Forelimb muscle (tissue), 1 donor: ENCODE results near the gene CLN3. TPM values are rescaled to one million over a fixed set of nuclear protein-coding genes. Genes with fewer than 3 reads are reported as not detected.
"Not testable (repeated sequence)": the region's sequence is repeated elsewhere in the genome, so short reads cannot be mapped to it uniquely, and the experiment has no call there.

Experiments used
- DNase-seq: peaks from one replicate; pipeline ENCODE4 v3.0.0-alpha.2; 2013; ENCODE audit warnings: low read depth
- polyA plus RNA-seq: library from polyadenylated mRNA; unstranded; fragments of 120-200 nt; gene quantifications from one replicate; pipeline ENCODE4 v1.2.1, GENCODE V29; 2013; ENCODE audit not compliant: insufficient read length

CLN3 gene
- polyA plus RNA-seq, 1 donor, result 11.8 TPM

DNA sequence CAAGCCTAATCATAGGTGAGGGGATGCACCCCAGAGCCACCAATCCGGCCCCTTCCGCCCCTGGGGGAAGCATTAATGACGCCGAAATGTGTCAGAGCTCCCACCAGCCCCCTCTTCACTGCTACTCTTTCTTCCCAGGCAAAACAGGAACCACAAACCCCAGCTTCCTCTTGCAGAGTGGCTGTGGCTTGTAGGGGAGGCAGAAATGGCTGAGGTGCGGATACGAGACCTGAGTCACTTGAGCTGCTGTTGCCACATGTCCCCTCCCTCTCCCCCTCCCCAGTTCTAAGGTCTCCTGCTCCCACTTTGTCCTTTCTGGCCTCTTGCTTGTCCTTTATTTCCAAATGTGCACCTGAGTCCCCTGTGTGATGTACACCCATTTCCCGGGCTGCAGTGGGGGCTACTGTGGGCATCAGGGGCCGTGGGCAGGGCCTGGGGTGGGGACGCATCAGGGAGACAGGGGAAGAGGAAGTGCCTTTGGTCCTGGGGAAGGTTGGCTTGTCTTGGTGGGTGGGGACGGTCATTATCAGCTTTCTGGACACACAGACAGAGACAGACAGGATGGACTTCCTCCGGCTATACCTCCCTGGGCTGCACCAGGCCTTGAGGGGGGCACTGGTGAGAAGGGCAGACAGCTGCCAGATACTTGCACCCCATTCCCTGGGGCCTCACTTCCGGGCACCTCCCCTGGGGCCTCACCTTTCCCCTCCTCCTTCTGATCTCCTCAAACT is 2.4 kb upstream of the CLN3 start, which contains the start of gene APOBR:
TSS of gene APOBR (plus strand) at position 523 of the 731 bp plus-strand sequence. CDS start at position 562, 39 bp downstream.
- DNase-seq, result no peak

DNA sequence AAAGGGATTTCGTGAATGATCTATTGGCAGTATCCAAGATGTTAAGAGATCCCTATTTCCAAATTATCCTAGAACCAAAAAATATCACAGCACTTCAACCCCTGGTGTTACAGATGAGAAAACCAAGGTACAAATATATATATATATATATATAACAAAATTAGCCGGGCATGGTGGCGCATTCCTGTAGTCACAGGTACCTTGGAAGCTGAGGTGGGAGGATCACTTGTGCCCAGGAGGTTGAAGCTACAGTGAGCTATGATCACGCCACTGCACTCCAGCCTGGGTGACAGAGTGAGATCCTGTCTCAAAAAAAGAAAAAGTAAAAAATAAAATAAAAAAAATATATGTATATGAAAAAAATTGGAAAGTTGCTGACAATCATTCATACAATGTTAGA is 637 bp upstream of the CLN3 start:
- no peak for DNase-seq

DNA sequence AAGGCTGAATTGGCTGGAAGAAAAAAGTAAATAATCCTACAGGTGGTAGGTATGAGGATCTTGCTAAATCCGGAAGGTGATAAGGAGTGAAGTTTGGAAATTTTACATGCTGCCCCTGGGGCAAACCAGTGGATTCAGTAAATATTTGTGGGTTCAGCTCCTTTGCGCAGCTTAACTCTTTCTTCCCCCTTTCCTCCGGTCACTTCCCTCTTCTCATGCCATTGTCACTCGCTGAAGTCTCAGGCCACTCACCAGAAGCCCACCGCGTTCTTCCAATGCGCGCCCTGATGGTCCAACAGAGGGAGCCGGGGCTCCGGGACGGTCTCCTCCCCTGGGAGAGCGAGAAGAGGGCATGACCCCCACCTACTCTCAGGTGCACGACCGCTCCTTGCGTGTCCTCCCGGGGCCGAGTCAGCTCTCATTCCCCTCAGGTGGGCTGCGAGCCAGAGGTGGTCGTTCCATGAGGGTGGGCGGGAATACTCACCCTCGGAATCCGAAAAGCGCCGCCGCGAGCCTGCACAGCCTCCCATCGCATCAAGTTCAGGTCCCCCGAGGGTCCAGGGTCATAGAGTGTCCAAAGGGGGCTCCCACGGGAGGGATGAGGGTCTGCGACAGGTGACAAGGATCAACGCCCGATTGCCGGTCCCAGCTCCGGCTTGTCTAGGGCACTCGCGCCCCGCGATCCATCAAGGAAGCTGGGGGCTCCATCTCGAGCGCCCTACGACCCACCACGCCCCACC is 474 bp downstream of the CLN3 start:
- no peak for DNase-seq

DNA sequence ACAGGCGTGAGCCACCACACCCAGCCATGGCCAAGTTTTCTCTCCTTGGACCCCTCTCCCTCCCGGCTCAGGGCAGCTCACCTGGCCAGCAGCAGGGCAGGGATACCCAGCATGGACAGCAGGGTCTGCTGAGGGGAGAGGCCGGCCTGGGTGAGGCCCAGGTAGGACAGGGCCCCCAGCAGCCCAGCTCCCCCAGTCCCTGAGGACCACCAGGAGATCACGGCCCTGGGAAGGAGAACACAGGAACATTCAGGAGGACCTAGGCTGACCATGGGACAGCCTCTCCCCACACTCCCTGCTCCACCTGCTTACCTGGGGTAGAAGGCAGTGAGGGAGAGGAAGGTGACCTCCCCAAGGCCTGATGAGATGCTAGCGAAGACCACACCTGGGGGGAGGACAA is 5.6 kb downstream of the CLN3 start:
- DNase-seq, result no peak

DNA sequence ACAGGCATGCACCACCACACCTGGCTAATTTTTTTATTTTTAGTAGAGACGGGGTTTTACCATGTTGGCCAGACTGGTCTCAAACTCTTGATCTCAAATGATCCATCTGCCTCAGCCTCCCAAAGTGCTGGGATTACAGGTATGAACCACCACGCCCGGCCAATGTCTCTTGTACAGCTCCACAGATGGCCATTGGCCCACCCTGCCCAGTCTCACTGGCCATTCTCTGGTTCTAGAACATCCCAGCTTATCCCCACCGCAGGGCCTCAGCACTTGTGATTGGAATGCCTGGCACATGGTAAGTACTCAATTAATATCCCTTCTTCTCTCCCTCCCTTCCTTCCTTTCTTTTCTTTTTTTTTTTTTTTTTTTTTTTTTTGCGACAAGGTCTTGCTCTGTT is 8.5 kb downstream of the CLN3 start:
- DNase-seq, result not testable (repeated sequence)

DNA sequence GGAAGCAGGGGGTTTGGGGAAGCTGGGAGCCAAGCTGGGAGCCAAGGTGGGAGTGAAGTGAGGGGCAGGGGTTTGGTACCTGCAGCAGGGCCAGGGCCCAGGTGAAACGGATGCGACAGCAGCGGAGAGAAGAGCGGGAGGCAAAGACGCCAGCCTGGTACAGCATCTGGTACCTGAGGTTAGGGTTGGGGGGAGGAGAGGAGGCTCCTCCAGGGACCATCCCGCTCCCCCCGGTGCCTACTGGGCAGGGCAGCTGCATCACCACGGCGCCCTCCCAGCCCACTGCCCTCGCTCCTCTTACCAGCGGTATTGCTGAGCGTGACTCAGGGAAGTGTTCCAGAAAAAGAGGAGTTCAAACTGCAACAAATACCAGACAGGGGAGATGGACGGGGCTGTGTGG is 9.8 kb downstream of the CLN3 start:
- no peak for DNase-seq

DNA sequence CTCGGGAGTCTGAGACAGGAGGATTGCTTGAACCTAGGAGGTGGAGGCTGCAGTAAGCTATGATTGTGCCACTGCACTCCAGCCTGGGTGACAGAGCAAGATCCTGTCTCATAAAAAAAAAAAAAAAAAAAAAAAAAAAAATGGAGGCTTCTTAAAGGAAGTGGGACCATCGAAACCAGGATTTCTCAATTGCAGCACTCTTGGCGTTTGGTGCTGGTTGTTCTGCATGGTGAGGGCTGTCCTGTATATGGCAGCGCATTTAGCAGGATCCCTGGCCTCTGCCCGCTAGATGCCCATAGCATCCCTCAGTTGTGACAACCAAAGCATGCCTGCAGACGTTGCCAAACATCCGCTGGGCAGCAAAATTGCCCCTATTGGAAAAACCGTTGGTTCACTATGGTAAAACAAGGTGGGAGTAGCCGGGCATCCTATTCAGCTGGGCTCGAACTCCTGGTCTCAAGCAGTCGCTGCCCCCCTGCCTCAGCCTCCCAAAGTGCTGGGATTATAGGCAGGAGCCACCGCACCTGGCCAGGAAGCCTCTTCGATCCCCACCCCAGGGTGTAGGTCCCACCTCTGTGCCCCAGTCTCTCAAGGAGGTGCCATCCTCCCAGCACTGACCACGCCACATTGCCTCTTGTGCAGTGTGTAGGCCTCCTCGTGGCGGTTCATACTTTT is 13.2 kb downstream of the CLN3 start:
- DNase-seq, result no peak

DNA sequence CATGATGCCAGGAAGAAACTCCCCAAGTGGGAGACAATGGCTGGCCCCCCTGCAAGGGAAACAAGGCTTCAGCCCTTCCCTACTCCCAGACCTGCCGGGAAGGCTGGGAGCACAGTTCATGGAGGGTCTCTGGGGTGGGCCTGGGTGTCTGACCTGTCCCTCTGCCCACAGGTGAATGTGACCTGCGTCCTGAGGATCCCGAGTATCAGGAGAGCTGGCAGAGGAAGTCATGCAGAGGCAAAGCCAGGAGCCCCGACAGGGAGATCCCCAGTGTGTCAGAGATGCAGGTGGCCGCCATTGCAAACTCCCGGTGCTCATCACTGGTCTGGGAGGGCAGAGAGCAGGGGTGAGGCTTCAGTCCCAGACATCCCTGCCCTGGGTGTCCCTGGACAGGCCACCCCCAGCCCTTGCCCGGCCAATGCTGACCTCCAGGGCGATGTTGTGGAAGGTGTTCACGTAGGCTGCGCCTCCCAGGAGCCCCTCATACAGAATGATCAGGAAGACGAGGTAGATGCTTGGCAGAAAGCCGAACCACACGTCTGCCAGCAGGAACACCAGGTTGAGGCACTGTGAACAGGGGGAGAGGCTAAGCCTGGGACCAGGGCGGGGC is 14.5 kb downstream of the CLN3 start:
- DNase-seq, result no peak

DNA sequence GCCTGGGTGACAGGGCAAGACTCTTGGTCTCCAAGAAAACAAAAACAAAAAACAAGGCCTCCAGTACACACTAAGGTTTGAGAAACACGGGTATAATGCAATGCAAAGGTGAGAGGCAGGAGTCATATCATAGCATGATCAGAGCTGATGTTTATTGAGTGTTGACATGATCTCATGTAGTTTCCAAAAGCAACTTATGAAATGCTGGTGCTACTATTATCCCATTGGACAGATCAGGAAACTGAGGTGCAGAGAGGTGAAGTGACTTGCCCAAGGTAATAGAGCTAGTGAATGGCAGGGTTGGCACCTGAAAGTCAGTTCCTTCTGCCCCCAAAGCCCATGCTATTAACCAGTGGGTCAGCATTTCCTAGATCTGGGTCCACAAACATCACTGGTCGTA is 16.7 kb downstream of the CLN3 start:
- no peak for DNase-seq

DNA sequence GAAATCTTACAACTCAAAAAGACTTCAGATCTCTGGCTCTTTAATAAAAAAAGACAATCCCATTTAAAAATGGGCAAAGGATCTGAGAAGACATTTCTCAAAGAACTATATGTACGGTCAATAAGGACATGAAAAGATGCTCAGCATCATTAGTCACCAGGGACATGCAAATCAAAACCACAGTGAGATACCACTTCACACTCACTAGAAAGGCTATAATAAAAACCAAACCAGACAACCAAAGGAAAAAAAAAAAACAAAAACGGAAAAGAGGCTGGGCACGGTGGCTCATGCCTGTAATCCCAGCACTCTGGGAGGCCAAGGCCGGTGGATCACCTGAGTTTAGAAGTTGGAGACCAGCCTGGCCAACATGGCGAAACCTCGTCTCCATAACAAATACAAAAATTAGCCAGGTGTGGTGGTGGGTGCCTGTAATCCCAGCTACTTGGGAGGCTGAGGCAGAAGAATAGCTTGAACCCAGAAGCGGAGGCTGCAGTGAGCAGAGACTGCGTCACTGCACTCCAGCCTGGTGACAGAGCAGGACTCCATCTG is 18.1 kb downstream of the CLN3 start:
- no peak for DNase-seq

DNA sequence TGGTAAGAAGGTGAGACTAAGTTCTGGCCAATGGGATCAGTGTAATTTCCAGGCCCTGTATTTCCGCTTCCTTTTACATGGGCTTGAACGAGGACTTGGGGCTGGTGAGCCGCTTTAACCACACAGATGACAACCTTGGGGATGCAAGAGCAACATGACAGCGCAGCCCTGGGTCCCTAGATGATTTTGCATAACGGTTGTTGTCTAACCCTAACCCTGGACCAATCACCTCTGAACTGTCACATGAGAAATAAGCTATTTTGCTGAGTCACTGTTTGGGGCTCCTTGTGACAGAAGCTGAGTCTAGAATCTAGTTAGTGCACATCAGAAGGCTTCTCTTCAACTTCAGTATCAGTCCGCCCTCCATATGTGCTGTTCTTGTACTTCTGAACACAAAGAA is 44.8 kb downstream of the CLN3 start:
- not testable (repeated sequence) for DNase-seq

DNA sequence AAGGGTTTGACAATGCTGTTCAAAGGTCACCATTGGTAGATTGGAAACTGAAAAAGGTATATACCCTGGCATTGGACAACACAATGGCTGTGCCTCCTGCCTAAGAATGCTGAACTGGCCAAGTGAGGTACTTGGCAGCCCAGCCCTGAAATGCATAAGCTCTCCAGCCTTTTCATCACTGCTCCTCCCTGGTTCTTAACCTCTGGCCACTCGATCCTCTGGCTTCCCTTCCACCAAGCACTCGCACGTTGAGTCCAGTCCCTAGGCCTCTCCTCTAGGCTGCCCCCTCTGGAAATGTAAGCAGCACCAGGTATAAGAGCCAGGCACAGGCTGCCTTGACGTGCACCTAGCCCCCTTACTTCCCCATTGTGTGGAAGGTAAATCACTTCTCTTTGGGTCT is 45.5 kb downstream of the CLN3 start:
- DNase-seq, result not testable (repeated sequence)

DNA sequence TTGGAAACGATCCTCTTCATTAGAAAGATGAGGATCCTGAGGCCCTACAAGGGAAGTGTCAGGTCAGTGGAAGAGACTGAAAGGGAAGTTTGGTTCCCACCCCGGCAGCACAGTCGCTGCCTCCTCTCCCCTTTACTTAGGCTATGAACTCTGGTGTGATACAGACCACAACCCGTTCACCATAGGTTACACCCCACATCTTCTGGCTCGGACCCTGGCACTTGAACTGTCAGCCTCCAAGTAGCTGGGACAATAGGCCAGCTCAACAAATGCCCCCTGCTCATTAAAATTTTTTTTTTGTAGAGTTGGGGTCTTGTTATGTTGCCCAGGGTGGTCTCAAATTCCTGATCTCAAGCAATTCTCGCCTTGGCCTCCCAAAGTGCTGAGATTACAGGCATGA is 47.9 kb downstream of the CLN3 start:
- not testable (repeated sequence) for DNase-seq

DNA sequence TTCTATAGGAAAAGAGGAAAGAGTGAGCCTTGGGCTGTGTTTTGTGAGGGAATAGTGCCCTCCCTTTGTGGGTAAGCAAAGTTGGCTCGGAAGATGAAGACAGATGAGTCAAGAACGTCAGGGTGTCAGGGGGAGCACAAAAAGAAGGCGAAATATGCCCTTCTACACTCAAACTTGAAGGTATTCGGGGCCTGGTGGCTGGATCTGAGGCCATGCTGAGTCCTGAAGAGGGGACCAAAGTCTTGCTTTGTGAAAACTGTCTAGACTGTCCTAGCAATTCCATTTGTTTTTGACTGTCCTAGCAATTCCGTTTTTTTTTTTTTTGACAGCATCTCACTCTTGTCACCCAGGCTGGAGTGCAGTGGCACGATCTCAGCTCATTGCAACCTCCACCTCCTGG is 53.0 kb downstream of the CLN3 start:
- not testable (repeated sequence) for DNase-seq

DNA sequence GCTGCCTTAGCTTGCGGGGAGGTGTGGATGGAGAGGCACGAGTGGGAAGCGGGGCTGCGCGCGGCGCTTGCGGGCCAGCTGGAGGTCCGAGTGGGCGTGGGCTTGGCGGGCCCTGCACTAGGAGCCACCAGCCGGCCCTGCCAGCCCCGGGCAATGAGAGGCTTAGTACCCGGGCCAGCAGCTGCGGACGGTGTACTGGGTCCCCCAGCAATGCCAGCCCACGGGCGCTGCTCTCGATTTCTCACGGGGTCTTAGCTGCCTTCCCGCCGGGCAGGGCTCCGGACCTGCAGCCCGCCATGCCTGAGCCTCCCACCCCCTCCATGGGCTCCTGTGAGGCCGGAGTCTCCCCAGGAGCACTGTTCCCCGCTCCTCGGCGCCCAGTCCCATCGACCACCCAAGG is 56.5 kb downstream of the CLN3 start:
- DNase-seq, result not testable (repeated sequence)

Other genes with a start within 250 kb of the CLN3 start
- 21.8 TPM for gene SBK1, start 199.5 kb downstream of the CLN3 start, polyA plus RNA-seq
- gene NPIPB6, start 128.6 kb downstream of the CLN3 start, polyA plus RNA-seq, result 2.0 TPM
- gene EIF3CL, start 88.2 kb downstream of the CLN3 start, polyA plus RNA-seq, result 48.4 TPM
- gene NPIPB7, start 19.7 kb downstream of the CLN3 start, polyA plus RNA-seq, result 0.46 TPM
- 0.67 TPM for gene APOBR, start 2.6 kb upstream of the CLN3 start, polyA plus RNA-seq
- gene IL27, start 14.8 kb upstream of the CLN3 start, polyA plus RNA-seq, result not detected
- gene NUPR1, start 46.9 kb upstream of the CLN3 start, polyA plus RNA-seq, result 27.9 TPM
- 17.5 TPM for gene SGF29, start 61.8 kb upstream of the CLN3 start, polyA plus RNA-seq
- 0.66 TPM for gene SULT1A2, start 105.0 kb upstream of the CLN3 start, polyA plus RNA-seq
- 15.5 TPM for gene SULT1A1, start 118.0 kb upstream of the CLN3 start, polyA plus RNA-seq
- gene NPIPB8, start 146.0 kb upstream of the CLN3 start, polyA plus RNA-seq, result not detected
- 313 TPM for gene EIF3C, start 219.4 kb upstream of the CLN3 start, polyA plus RNA-seq